ENCODE data around the gene PODN.

PODN gene

GRCh38 chr1:53076721-53077598 is 14.9 kb downstream of the PODN start:
- no peak for DNase-seq
- Histone ChIP-seq H4K20me1 (ENCODE audit: insufficient read depth, low read length) (no peaks in the 10 kb centered on the region; the same call in 1 of the 2 replicates), H3K9ac (ENCODE audit: low read depth, low read length) (no peak overlapping the region), H3K9me3 (ENCODE audit: insufficient read depth, low read length, severe bottlenecking) (no peaks in the 10 kb centered on the region), H3K4me2 (ENCODE audit: insufficient read depth, low read length) (no peak overlapping the region), H3K36me3 (ENCODE audit: insufficient read depth, low read length) (no peaks in the 10 kb centered on the region), H3K27ac (ENCODE audit: low read length) (no peak overlapping the region), H3K4me3 (ENCODE audit: low read depth in 1 of 2, low read length in 2 of 2) (no peak overlapping the region), H3K4me1 (ENCODE audit: insufficient read depth, low read length) (no peaks in the 10 kb centered on the region), H2AFZ (ENCODE audit: low read depth, low read length) (no peak overlapping the region), H3K79me2 (ENCODE audit: insufficient read depth, low read length) (no peaks in the 10 kb centered on the region), H3K27me3 (ENCODE audit: insufficient read depth, low read length, poor library complexity) (no peaks in the 10 kb centered on the region)
- no peak for ATAC-seq (ENCODE audit: insufficient read depth, low read depth)
- TF ChIP-seq CTCF (IDR thresholded peaks at IDR 0.05; ENCODE audit: borderline replicate concordance, extremely low read depth, low read length, poor library complexity, severe bottlenecking) (no peak), EZH2 (IDR thresholded peaks at IDR 0.05; ENCODE audit: borderline replicate concordance, low read depth, low read length, severe bottlenecking) (no peak)

GRCh38 chr1:53077599-53077965 is 15.6 kb downstream of the PODN start:
- DNase-seq (no peak), ATAC-seq (ENCODE audit: insufficient read depth, low read depth) (no peak)
- no peak overlapping the region for H3K4me3 ChIP-seq (ENCODE audit: low read depth in 1 of 2, low read length in 2 of 2)
- no peaks in the 10 kb centered on the region for H3K27me3 ChIP-seq (ENCODE audit: insufficient read depth, low read length, poor library complexity)
- TF ChIP-seq CTCF (IDR thresholded peaks at IDR 0.05; ENCODE audit: borderline replicate concordance, extremely low read depth, low read length, poor library complexity, severe bottlenecking), result no peak
- TF ChIP-seq EZH2 (IDR thresholded peaks at IDR 0.05; ENCODE audit: borderline replicate concordance, low read depth, low read length, severe bottlenecking), result no peak
- no peak overlapping the region for H2AFZ ChIP-seq (ENCODE audit: low read depth, low read length)
- no peaks in the 10 kb centered on the region for H3K79me2 ChIP-seq (ENCODE audit: insufficient read depth, low read length)
- H3K4me1 ChIP-seq (ENCODE audit: insufficient read depth, low read length), result no peaks in the 10 kb centered on the region
- H3K36me3 ChIP-seq (ENCODE audit: insufficient read depth, low read length), result no peaks in the 10 kb centered on the region
- H4K20me1 ChIP-seq (ENCODE audit: insufficient read depth, low read length), result no peaks in the 10 kb centered on the region; the same call in none of the 2 replicates
- no peak overlapping the region for H3K9ac ChIP-seq (ENCODE audit: low read depth, low read length)
- no peak overlapping the region for H3K4me2 ChIP-seq (ENCODE audit: insufficient read depth, low read length)
- H3K9me3 ChIP-seq (ENCODE audit: insufficient read depth, low read length, severe bottlenecking), result no peaks in the 10 kb centered on the region
- H3K27ac ChIP-seq (ENCODE audit: low read length), result no peak overlapping the region

- H3K79me2 ChIP-seq (ENCODE audit: insufficient read depth, low read length), result no peaks in the 10 kb centered on the region
- no peak overlapping the region for H3K27ac ChIP-seq (ENCODE audit: low read length)
- H4K20me1 ChIP-seq (ENCODE audit: insufficient read depth, low read length), result peaks cover 5% of the 10 kb centered on the region
- H2AFZ ChIP-seq (ENCODE audit: low read depth, low read length), result no peak overlapping the region
- H3K27me3 ChIP-seq (ENCODE audit: insufficient read depth, low read length, poor library complexity), result no peaks in the 10 kb centered on the region
- DNase-seq (no peak), ATAC-seq (ENCODE audit: insufficient read depth, low read depth) (no peak)
- H3K4me3 ChIP-seq (ENCODE audit: low read depth in 1 of 2, low read length in 2 of 2), result no peak overlapping the region
- no peak overlapping the region for H3K4me2 ChIP-seq (ENCODE audit: insufficient read depth, low read length)
- no peaks in the 10 kb centered on the region for H3K36me3 ChIP-seq (ENCODE audit: insufficient read depth, low read length)
- H3K4me1 ChIP-seq (ENCODE audit: insufficient read depth, low read length), result no peaks in the 10 kb centered on the region
- TF ChIP-seq EZH2 (IDR thresholded peaks at IDR 0.05; ENCODE audit: borderline replicate concordance, low read depth, low read length, severe bottlenecking) (no peak), CTCF (IDR thresholded peaks at IDR 0.05; ENCODE audit: borderline replicate concordance, extremely low read depth, low read length, poor library complexity, severe bottlenecking) (no peak)
- no peaks in the 10 kb centered on the region for H3K9me3 ChIP-seq (ENCODE audit: insufficient read depth, low read length, severe bottlenecking)
- H3K9ac ChIP-seq (ENCODE audit: low read depth, low read length), result no peak overlapping the region
These were observed 16.5 kb downstream of the PODN start for GRCh38 chr1:53078333-53079101.
